Activated T-cell treated with anti-CD3 and anti-CD28 coated beads for 4 hours (primary cell): Measurements from ENCODE around the gene REC114.

Experiments used
- DNase-seq: peaks from one replicate; pipeline ENCODE4 v3.0.0-alpha.2; 2020

Gene REC114

DNA sequence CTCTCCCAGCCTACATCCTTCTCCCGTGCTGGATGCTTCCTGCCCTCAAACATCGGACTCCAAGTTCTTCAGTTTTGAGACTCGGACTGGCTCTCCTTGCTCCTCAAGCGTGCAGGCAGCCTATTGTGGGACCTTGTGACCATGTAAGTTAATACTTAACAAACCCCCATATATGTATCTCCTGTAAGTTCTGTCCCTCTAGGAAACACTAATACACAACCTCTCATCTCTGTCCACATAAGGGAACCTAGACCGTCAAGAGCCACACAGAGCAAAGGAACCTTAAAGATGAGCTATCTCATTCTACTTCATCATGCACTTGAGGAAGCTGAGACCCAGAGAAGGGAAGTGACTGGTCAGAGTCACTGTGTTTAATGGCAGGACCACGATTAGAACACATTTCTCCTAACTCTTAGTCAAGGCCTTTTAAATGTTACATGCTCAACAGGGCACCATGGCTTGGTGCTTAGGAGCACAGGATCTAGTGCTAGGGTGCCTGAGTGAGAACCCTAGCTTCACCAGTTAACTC, 140.0 kb downstream of the REC114 start:
- no peak for DNase-seq

- DNase-seq, result no peak
Observed at GRCh38 chr15:73583544-73583943, 140.6 kb downstream of the REC114 start.

DNA sequence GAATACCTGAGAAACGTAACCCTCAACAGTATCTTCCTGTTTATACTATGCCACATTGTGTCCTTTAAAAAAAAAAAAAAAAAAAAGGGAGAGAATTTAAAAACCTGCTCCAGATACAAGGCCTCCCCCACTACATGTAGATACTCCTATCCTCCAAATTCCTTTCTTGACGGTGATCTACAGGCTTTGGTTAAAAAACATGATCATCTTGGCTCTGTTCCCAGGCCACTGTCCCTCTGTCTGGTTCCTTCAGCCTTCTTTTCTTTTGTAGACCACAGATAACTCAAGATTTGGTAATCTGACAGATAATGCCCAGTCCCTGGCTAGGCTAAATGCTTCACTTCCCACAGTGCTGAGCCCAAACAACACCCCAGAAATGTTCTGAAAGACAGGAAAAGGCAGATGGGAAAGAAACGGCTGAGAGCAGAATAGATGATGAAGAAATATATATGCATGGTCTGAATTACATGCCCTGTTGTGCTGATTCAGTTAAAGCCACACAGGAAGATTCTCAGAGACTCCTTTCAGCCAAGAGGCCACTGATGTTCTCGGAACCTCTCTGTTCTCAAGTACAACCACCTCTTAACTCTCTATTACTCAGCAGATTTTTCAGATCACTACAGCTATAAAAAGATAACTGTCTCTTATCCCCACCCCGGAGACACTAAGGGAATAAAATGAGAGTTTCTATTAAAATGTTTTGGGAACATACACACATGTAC, 141.9 kb downstream of the REC114 start:
- DNase-seq, result no peak

DNA sequence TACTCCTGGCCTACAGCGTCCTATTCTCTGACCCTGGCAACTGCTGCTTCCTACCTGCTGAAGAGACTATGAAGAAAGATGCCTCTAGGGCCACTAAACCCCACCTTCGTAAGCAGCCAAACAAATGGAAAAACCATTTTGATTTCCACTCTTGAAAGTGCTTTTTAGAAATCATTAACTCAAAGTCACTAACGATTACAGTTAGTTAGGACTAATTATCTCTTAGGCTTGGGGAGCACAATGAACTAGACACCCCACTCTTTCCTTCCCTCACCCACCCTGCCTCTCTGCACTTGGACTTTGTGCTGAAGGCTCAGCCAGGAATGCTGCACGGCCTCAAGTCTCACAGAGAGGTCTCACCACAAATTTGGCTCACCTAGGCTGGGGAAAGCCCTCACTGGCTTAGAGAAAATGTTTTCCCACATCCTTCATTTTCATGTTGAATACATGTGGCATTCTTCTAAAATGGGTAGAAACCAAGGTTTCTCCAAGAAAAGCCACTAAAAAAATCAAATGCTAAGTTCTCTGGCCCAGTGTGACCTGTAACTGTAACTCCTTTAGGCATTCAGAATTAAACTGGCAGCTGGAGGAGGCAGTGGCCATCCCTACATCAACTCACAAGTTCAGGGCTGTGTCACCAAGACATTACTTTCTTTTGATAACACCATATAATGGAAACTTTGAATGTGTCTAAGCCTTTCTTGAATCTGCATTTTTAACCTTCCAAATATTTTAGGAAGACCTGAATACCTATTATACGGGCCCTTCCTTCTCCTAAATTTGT, 143.1 kb downstream of the REC114 start:
- DNase-seq, result no peak

DNA sequence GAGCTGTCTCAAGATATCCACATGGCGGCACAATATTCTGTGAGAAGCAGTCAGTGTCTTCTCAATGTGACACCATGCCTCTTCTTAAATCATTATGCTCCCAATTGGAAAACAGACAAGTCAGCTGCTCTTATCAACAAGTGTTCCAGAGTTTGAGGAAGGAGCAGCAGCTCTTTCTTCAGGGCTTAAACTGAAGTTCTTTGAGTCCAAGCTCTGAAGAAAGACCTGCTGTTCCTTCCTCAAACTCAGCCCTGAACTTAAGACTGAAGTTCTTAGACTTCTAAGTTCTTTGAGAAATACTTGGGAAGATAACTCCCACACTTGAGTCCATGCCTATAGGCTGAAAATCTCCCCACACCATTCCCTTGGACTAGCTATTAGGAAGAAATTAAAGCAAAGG, 146.8 kb downstream of the REC114 start:
- no peak for DNase-seq

DNA sequence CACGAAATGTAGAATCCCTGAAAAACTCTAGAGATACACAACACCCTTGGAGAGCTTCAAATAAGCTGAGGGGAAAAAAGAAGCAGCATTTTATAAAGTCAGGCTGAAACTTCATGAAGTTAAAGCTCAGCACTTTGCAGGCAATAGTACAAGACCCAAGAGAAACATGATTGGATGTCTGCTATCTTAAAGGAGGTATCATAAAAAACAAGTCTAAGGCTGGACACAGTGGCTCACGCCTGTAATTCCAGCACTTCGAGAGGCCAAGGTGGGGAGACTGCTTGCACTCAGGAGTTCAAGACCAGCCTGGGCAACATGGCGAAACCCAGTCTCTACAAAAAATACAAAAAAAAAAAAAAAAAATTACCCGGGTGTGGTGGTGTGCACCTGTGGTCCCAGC, 147.3 kb downstream of the REC114 start:
- no peak for DNase-seq

DNA sequence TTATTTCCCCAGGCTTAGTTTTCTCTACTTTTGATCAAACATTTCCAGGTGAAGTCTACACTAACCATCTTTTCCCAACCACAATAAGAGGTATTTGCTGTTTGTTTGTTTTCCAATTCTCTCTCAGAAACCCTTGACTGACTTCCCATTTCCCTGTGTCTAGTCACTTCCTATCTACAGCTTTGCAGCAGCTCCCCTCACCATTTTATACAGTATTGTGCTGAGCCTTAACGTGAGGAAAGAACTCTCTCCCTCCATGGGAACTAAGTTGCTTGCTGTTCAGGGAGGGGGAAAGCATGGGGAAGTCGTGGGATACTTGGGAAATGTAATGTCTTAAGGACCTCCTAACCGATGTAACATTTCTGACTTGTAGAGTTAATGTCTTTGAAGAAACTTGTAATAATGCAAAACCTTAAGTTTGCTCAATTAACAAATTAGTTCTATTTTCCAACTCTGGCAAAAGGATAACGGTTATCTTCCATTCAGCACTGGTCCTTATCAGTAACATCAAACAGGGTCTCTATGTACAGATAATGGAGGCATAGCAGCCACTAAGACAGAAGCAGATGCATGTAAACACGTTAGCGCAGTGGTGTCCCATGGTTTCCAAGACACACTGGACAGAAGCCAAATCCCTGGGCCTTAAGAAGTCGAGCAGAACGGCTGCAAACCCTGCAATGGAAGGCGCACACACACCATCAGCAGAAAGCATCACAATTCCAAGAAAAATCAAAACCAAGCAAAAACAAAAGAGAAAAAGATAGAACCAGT, 150.5 kb downstream of the REC114 start:
- no peak for DNase-seq

DNA sequence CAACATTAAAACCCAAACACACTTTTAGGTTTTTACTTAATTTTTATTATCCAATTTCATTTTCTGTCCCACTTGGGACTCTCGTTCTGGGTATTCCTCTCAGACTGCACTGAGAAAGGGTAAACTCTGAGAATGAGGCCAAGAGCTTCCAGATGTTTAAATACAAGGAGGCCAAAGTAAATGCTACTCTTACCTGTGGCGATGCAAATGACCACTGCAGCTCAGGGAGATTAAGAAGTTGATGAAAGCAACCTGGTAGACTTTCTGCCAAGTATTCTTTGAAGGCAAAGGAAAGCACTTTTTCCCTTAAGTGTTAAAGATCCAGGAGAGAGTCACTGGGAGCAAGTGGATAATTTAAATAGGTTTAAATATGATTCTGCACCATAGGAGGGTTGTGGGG, 151.1 kb downstream of the REC114 start:
- no peak for DNase-seq

DNA sequence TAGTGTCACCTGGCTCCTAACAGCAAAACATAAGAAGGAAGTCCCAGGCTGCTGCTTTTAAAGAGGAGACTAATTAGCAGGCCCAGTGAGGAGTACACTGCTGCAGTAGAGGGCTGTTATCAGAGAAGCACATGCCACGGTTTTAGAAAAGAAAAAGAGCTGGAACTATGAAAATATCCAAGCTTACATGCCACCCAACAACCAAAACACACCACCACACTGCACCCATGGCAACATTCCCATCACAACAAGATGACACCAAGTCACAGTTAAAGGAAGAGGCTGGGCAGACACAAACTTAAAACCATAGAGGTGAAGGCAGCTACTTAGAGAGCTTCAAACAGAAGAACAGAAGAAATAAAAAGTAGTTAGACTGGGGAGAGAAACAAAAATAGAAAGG, 153.2 kb downstream of the REC114 start:
- DNase-seq, result no peak

- DNase-seq, result no peak
Observed at GRCh38 chr15:73597036-73597638, 154.2 kb downstream of the REC114 start.

GRCh38 chr15:73598530-73599160, 155.7 kb downstream of the REC114 start:
- no peak for DNase-seq

- DNase-seq, result no peak
Observed at GRCh38 chr15:73599934-73600333, 157.0 kb downstream of the REC114 start.

GRCh38 chr15:73600413-73601335, 157.7 kb downstream of the REC114 start:
- DNase-seq, result no peak

- DNase-seq, result no peak
Observed at GRCh38 chr15:73601451-73602445, 158.8 kb downstream of the REC114 start.

DNA sequence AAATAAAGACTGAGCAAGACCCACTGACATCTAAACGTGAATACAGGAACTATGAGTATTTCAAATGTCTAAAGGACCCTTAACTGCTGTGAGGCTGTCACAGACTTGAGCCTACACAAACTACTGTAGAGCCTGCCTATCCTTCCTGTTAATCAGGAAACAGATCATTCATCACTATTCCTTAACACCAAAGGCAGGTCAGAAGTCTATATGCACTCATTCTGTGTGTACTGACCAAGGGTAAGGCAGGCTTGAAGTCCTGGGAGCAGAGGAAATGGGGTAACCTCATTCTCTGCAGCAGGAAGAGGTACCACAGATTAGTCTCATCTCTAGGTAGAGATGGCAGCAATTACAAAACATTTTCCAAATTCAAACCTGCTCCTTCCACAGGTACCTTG, 159.5 kb downstream of the REC114 start:
- DNase-seq, result no peak

DNA sequence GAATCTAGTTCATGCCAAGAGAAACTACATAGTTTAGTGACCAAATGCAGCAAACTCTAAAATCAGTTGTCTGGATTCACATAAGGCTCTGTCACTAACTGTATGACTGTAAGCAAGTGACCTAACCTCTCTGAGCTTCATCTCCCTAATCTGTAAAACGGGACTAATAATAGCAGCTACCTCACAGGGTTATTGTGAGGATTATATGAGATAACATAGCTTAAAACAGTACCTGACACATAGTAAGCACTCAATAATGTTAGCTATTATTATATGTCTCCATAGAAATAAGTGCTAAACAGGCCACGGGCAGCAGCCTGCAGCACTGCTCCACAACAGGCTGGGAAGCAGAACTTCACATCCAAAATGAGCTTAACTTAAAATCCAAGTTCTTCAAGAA, 160.0 kb downstream of the REC114 start:
- no peak for DNase-seq

DNA sequence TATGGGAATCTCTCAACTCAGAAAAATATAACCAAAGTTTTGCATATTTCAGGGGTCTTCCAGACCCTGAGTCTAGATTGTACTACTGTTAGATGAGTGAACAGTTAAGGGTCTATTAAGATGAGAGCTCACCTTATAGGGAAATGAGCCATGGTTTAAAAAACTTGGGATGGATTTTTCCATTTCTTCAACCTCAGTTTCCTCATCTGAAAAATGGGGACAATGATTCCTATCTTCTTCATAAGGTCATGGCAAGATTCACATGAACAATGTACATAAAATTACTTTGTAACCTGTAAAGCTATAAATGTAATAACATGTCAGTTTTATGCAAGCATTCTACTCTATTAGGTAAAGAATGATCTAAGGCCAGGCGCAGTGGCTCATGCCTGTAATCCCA, 161.5 kb downstream of the REC114 start:
- no peak for DNase-seq

DNA sequence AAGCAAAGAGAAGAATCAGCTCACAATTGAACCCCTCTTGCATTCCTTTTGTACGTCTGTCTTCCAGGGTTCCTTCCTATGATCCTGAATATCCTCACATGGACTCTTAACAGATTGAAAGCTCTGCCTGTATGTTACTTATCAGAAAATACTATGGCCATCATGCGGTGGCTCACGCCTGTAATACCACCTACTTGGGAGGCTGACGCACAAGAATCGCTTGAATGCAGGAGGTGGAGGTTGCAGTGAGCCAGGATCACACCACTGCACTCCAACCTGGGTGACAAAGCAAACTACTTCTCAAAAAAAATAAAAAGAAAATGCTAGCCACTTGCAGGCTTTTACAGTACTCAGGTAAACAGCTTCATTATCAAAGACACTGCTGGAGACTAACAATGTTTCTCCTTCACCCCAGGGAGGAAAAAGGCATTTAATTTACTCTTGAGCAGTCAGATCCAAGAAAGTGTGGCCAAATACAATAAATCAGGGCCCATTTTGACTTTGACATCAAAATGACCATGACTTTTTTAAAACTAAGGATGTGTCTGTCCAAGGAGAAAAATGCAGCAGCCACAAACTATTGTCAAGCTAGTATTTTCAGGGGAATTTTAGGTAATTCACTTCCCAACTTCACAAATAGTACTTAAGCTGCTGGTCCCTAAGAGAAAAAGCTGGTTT, 162.9 kb downstream of the REC114 start:
- no peak for DNase-seq

DNA sequence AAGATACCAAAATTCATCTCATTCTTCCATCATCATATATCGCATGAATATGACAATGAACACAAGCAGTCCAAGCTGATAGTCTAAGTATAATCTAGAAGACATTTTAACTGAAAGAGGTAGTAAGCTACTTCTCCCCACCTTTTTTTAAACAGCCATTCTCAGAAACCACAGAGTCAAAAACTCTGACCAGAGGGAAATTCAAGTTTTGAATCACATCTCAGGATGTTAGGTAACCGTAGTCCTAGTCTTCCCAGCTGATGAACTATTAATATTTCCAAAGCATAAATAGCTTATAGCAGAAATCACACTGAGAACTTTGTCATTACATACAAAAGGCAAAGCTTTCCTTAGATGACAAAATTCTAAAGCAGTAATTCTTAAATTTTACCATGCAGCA, 164.4 kb downstream of the REC114 start:
- no peak for DNase-seq

- no peak for DNase-seq
Observed at GRCh38 chr15:73607843-73608242, 164.9 kb downstream of the REC114 start.
